GM18526 (cell line): ENCODE results near the gene KLK14.

ENCODE experiments used
- POLR2A ChIP-seq: IDR thresholded peaks from 3 replicates; pipeline ENCODE4 v1.6.1; 2011; ENCODE audit not compliant: insufficient read length; ENCODE audit errors: extremely low read depth

The KLK14 gene

GRCh38 chr19:51114087-51114729 is 31.5 kb upstream of the KLK14 start:
- TF ChIP-seq POLR2A, result no peak

- no peak for TF ChIP-seq POLR2A
Measured at GRCh38 chr19:51111606-51112005, 28.9 kb upstream of the KLK14 start.

- no peak for TF ChIP-seq POLR2A
Measured at GRCh38 chr19:51110666-51110971, 27.9 kb upstream of the KLK14 start.

GRCh38 chr19:51108805-51109146 is 26.1 kb upstream of the KLK14 start:
- no peak for TF ChIP-seq POLR2A

- peak; percentile 74 for TF ChIP-seq POLR2A
Measured at GRCh38 chr19:51108066-51108804, 25.5 kb upstream of the KLK14 start, which contains the start of gene CTU1. TSS of gene CTU1 (minus strand) at chr19:51108409. CDS start at chr19:51104569, 3,840 bp downstream.

- no peak for TF ChIP-seq POLR2A
Measured at GRCh38 chr19:51107406-51108065, 24.8 kb upstream of the KLK14 start.

- TF ChIP-seq POLR2A, result no peak
Measured at GRCh38 chr19:51103926-51104341, 21.2 kb upstream of the KLK14 start.

- TF ChIP-seq POLR2A, result no peak
Measured at GRCh38 chr19:51102991-51103390, 20.3 kb upstream of the KLK14 start.

GRCh38 chr19:51101171-51101865 is 18.6 kb upstream of the KLK14 start:
- TF ChIP-seq POLR2A, result no peak

GRCh38 chr19:51100601-51101000 is 17.9 kb upstream of the KLK14 start:
- no peak for TF ChIP-seq POLR2A

GRCh38 chr19:51099047-51099382 is 16.3 kb upstream of the KLK14 start:
- TF ChIP-seq POLR2A, result no peak

- no peak for TF ChIP-seq POLR2A
Measured at GRCh38 chr19:51098365-51099046, 15.8 kb upstream of the KLK14 start.

GRCh38 chr19:51097796-51098195 is 15.1 kb upstream of the KLK14 start:
- no peak for TF ChIP-seq POLR2A

- no peak for TF ChIP-seq POLR2A
Measured at GRCh38 chr19:51097166-51097738, 14.6 kb upstream of the KLK14 start.

- TF ChIP-seq POLR2A, result no peak
Measured at GRCh38 chr19:51096473-51097165, 13.9 kb upstream of the KLK14 start.

- TF ChIP-seq POLR2A, result no peak
Measured at GRCh38 chr19:51094696-51095279, 12.1 kb upstream of the KLK14 start.
